GM19238 (cell line): ENCODE measurements around the gene LRRC18.

Experiments
- DNase-seq: peaks from one replicate; pipeline ENCODE4 v3.0.0; 2011; ENCODE audit warnings: low spot score; ENCODE audit not compliant: insufficient read length

Gene LRRC18

DNA sequence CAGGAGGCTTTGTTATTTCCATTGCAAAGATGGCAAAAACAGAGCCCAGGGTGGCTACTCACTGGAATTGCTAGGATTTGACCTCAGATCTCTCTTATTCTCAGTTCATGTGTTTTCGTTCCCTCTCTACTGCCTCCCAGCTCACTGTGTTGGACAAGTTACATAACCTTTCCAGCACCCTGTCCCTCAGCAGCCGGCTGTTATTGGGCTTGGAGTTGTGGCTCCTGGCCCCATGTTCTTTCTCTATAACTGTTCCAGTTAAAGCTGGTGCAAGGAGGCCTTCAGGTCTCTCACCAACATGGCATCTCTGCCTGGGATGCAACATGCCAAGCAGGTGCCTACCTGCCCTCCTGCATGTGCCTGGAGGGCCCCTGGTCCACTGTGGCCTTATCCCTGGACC is 56.8 kb downstream of the LRRC18 start:
- DNase-seq = no peak

DNA sequence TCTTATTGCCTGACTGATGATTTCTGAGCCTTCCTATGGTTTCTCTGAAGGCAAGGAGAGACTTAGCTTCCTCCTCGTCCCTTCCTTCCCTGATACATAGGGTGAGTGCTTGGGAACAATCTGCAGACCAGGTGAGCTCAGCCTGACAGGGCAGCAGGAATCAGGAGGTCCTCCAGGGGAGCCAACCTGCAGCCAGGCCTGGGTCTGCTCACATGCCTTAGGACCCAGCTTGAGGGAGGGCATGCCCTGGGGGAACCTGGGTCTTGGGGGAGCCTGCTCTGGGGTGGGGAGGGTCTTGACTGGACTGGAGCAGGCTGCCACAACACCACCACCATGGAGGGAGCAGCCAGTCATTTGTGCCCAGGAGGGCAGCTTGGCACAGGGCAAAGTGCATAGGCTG is 57.7 kb downstream of the LRRC18 start:
- DNase-seq = no peak

DNA sequence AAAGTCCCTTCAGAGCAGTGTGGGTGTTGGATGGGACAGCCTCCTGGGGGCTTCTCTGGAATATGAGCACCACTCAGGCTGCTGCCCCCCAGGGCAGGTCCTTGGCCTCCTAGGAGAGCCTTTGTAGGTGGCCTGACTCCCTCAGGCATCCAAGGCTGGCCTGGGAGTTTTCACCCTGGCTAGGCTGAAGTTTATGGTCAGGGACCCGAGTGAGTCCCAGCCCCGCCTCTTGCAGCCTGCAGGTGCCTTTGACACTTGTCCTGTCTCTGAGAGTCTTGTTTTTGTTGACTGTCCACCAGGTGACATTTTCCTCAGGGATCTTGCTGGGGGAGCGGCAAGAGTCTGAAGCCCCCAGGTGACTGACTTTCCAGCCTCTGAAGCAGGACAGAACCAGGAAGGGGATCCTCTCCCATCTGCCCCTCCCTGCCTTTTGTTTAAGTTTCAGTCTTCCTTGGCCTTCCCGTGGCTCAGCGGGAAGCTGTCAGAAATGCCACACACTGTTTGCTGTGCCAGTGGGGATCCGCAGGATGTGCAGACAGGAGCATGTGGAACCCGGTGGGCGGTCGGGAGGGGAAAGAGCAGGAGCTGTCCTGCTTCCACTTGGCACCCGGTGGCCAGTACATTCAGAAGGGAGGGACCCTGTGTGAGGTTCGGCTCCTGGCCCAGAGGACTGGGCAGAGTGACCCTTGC is 59.5 kb downstream of the LRRC18 start:
- DNase-seq = no peak

DNA sequence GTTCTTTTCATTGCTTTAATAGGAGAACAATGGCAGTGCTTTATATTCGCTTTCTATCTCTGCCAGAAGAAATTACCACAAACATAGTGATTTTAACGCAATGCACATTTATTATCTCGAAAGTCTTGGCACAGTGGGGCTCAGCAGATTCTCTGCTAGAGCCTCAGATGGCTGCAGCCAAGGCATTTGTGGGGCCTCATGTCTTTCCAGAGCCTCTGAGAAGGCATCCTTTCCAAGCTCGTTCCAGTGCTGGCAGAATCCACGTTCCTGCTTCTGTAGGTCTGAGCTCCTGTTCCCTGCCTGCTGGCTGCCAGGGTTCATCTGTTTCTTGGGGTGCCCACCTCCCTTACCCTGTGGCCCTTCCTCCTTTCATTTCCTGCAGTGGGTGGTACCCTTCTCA is 60.2 kb downstream of the LRRC18 start:
- DNase-seq = no peak

DNA sequence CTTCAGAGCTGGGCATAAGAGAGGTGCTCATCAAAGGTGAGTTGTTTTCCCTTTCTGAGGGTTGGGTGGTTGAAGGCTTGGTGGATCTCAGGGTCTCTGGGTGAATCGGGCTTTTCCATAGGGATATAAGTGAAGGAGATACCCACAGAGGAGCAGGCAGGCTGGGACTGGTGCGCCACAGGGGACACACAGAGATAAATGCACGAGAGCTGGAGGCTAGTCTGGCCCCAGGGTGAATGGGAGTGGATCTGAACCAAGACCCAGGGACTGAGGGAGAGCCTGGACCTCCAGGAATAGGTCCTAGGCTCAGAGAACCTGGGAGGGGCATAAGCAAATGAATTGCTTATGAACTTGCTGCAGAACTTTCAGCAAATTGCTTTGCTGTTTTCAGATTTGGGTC is 61.5 kb downstream of the LRRC18 start:
- no peak for DNase-seq

DNA sequence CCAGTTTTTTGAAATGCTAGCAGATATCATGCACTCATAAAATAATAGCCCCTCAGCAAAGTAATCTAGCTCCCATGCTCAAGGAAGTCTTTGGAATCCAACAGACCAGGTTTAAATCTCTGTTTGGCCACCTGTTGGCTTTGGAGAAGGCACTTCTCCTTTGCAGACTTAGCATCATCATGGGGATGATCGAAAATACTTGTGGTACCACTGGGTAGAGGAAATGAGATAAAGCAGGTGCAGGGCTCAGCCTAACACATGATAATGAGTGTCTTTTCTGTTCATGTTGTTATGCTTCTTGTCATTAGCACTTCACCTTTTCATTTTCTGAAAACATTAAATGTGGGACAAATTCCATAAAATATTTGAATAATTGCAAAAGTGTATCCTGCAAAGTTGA is 67.4 kb downstream of the LRRC18 start:
- DNase-seq = no peak
